ENCODE results near the gene FREY1.
"Not testable (repeated sequence)": the region's sequence is repeated elsewhere in the genome, so short reads cannot be mapped to it uniquely, and the experiment has no call there.

The FREY1 gene

DNA sequence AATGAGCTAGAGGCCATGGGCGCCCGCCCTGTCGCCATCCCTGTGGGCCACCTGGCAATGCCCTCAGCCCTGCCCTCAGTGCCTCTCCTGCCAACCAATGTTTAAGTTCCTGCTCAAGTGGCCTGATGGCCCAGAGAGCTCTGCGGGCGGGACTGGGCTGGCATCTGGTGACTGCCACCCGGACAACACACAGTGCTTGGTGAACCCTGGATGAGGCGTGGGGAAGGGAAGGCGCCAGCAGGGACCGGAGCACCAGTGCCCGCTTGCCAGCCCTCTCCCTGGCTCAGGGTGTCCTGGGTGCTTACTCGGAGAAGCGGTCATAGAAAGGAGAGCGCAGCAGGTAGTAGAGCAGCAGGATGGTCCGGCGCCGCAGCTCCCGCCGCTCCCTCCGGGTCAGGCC lies 6.4 kb upstream of the FREY1 start:
- no peak for DNase-seq

DNA sequence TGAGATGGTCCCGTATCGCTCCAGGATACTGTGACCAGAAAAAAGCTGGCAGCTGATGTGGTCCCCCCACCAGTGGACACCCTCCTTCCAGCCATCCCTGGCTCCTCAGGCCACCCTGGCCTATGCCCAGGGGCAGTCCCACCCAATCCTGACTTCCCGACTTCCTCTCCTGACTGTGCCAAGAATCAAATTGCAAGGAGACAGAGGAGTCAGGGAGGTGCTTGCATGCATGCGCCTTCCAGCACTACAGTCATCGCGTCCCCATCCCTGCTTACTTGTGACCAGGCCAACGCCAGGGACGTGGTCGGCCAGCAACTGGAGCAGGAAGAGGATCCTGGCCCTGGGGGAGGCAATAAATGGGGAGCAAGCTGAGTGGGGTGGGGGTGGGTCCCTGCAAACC lies 3.6 kb upstream of the FREY1 start:
- no peak for DNase-seq

DNA sequence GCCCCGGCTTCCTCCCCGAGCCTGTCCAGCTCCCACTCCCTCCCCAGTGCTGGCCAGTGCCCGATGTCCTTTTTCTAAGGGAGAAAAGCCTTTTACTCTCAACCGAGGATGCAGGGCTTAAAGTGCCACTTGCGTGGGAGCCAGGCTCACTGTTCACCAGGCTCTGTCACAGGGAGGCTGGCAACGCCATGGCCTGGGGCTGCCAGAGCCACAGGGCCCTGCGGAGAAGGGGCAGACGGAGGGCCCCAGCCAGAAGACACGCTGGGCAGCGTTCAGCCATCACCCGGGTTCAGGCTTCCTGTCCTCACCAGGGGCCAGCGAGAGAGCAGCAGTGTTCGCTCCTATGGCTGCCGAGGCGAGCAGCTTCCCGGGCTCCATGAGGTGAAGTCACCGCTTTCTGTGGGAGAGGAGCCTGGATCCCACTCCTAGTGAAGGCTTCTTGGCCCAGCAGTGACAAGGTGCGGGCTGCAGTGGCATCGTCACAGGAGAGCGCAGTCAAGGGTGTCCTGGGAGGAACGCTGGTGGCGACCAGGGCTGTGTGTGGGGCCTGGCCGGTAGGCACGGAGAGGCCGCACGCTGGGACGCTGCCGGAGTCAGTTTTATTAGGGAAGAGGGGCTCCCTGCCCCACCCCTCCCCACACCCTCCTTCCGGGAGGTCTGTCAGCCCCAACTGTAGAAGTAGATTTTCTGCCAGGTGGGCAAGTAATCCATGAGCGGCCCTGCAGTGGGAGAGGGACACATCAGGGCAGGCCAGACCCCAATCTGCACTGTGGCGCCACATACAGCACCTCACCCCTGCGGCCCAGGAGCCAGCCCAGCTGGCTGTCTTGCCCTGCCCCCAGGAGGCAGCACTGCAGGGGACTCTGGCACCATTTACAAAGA lies 2.8 kb upstream of the FREY1 start:
- DNase-seq, result no peak

DNA sequence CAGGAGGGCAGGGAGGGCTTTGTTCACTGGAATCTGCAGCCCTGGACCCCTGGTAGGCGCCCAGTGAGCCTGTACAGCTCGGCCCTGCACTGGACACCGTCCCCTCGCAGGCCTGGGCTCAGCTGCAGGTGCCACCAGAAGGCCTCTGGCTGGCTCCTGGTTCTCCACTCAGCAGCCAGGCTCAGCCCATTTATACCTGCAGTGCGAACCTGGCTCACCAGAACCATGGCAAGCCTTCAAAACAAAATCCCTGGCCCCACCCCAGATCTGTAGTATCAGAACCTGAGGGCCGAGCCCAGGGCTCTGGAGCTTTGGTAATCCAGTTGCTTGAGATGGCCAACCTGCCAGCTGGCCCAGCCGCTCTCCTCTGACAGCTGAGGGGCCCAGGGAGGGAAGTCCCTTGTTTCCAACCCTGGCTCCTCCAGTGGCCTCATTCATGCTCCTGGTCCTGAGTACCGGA lies 870 bp upstream of the FREY1 start:
- peak; percentile 47 for DNase-seq

DNA sequence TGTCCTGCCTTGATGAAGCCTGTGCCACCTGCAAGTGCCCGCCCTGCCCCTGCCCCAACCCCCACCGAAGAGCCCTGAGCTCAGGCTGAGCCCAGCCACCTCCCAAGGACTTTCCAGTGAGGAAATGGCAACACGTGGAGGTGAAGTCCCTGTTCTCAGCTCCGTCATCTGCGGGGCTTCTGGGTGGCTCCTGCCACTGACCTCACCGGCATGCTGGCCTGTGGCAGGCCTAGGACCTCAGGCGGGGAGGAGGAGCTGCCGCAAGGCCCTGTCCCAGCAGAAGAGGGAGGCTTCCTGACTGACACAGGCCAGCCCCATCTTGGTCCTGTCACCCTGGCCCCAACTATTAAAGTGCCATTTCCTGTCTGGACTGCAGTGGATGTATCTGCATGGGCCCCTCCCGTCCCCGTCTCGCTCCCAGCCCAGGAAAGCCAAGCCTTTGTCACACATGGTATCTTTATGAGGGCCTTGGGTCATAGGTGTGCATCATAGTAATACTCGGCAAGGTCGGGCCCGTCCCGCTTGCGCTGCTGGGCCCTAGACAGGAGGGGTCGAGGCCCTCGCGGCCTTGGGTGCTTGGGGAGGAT lies 882 bp downstream of the FREY1 start:
- DNase-seq, result no peak

DNA sequence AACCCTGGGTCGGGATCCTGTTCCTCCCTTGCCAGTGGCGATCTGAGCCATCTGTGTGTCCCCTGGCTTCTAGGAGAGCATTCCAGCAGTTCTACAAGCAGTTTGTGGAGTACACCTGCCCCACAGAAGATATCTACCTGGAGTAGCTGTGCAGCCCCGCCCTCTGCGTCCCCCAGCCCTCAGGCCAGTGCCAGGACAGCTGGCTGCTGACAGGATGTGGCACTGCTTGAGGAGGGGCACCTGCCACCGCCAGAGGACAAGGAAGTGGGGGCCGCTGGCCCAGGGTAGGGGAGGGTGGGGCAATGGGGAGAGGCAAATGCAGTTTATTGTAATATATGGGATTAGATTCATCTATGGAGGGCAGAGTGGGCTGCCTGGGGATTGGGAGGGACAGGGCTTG lies 1.5 kb downstream of the FREY1 start:
- not testable (repeated sequence) for DNase-seq

DNA sequence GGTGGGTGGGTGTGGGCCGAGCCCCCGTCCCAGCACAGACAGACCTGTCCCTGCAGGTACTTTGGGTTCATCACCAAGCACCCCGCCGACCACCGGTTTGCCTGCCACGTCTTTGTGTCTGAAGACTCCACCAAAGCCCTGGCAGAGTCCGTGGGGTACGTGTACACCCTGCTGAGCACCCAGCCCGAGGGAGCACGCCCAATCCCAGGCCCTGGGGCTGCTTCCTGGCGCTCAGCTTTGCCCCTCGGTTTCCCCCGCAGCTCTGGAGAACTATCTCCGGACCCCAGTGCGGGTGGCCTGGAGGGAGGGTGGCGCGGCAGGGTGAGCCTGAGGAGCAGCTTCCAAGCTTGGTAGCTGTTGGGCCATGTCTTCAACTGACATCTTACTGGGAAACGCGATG lies 2.0 kb downstream of the FREY1 start:
- no peak for DNase-seq

DNA sequence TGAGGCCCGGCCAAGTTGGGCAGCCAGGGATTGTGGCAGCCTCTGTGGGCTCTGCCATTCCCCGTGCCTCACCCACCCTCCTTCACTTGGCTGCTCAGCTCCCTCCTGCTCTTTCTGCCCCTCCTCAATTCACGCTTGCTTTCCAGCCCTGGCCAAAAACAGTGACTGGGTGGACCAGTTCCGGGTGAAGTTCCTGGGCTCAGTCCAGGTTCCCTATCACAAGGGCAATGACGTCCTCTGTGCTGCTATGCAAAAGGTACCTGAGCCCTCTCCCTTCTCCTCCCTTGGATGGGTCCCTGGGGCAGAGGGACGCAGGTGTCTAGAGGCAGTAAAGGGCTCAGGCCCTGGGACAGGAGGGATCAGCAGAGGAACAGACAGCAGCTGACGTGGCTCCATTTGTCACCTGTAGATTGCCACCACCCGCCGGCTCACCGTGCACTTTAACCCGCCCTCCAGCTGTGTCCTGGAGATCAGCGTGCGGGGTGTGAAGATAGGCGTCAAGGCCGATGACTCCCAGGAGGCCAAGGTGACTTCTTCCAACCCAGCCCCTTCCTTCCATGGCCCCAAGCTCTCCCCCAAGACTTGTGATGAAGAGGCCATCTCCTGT lies 2.7 kb downstream of the FREY1 start:
- no peak for DNase-seq

DNA sequence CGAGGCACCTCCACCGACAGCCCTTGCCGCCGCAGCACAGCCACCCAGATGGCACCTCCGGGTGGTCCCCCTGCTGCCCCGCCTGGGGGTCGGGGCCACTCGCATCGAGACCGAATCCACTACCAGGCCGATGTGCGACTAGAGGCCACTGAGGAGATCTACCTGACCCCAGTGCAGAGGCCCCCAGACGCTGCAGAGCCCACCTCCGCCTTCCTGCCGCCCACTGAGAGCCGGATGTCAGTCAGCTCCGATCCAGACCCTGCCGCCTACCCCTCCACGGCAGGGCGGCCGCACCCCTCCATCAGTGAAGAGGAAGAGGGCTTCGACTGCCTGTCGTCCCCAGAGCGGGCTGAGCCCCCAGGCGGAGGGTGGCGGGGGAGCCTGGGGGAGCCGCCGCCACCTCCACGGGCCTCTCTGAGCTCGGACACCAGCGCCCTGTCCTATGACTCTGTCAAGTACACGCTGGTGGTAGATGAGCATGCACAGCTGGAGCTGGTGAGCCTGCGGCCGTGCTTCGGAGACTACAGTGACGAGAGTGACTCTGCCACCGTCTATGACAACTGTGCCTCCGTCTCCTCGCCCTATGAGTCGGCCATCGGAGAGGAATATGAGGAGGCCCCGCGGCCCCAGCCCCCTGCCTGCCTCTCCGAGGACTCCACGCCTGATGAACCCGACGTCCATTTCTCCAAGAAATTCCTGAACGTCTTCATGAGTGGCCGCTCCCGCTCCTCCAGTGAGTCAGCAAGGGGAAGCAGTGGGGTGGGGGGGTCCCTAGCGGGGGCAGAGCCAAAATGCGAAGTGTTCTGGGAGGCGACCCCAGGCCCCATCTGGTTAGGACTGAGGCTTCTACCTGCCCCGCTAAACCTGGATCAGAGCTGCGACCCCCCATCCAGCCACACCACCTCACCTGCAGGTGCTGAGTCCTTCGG lies 4.4 kb downstream of the FREY1 start:
- no peak for DNase-seq

DNA sequence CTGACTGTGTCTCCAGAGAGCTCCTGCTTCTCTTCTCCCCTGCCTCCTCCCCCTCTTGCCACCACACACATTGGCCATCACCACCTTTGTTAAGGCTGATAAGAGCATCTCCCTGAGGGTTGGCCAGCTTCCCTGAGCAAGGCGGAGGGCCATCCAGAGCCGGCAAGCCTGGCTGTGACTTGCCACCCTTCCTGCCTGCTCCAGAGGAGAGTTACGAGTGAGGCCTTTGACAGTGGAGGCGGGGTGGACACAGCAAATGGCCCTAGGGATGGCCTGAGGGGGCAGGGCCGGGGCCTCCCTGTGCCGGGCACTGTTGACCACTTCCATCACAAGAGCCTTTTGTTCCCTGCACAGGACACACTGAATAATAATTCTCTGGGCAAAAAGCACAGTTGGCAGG lies 5.4 kb downstream of the FREY1 start:
- no peak for DNase-seq

DNA sequence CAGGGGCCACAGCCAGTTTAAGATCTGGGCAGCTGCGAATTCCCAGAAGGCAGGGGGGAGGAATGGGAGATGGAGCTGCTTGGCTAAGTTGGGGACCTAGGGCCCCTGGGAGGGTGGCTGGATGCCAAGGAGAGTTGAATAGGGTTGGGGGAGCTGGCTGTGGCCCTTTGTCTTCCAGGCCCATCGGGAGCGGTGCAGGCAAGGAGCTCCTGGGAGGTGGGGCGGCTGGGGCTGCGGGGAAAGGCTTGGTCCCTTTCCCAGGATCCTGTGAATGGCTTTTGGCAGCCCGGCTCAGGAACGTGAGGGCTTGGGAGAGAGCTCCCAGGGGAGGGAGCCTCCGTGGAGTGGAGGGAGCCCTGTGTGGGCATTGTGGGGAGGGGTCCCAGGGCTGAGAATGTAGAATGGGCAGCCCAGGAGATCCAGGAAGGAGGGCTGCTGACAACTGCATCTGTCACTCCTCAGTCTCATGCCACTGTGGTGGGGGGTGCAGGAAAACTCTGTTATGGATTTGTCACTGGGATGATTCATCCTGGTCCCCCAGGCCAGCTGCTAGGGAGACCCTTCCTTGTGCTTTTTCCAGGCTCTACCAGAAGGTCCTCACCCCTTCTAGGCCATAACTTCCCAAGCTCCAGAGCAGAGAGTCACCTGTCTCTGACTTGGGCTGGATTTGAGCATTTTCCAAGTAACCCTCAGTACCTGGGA lies 6.0 kb downstream of the FREY1 start:
- peak; percentile 42 for DNase-seq

DNA sequence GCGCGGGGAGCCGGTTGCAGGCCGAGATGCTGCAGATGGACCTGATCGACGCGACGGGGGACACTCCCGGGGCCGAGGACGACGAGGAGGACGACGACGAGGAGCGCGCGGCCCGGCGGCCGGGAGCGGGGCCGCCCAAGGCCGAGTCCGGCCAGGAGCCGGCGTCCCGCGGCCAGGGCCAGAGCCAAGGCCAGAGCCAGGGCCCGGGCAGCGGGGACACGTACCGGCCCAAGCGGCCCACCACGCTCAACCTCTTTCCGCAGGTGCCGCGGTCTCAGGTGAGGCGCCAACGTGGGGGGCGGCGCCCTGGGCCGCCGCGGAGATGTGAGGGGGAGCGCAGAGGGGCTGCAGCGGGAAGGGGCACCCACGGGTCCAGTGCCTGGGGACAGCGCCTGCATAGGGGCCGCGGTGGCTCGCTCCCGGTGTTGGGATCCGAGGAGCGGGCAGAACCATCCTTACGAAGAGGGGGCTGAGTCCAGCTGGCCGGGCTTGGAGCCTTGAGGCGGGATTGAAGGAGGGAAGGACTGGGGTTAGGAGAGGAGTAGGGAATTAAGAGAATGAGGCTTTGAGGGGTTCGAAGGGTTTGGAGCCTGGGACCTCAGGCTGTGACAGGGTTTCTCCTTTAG lies 6.8 kb downstream of the FREY1 start:
- peak; percentile 67 for DNase-seq

DNA sequence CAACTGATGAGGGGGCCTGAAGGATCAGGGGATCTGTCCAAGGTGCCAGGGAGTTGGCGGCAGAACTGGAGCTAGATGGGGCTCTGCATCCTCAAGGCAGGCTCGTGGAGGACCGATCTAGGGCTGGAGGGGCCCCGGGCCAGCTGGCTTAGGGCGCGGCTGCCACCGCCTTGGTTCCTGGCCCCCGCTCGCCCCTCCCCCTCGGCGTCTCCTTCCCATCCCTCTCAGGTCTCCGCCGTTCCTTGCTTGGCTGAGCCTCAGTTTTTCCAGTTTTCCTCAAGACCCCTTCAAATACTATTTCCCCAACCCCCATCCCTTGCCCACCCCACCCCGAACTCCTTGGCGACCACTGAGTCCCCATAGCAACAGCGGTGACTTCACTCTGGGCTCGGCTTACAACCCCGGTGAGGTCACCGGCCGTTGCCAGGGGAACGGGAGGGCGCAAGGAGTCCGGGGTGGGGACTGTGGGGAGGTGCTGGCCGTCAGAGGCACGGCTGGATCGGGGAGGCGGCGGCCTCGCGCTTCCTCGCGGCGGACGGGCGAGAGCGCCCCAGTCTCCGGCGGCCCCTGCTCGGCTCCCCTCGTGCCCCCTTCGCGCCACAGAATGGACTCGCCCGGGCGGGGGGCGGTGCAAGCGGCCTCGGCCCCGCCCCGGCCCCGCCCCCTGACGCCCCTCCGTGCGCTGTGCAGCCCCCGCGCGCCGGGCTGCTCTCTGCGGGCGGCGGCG lies 7.5 kb downstream of the FREY1 start:
- DNase-seq, result peak; percentile 89

DNA sequence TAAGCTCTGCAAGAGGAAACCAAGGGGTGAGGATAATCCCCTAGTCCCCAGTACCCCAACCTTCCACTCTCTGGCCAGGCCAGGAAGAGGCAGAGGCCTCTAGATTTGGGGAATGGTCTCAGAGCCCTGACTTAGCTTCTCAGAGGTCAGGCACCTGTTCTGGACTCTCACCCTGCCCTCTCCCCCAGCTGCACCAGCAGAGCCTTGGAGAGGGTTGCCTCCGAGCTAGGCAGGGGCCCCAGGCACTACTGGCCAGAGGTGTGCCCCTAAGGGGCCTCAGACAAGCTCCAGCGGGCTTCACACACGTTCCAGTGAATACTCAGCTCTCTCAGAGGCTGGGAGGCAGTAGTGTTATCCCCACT lies 8.0 kb downstream of the FREY1 start:
- no peak for DNase-seq

DNA sequence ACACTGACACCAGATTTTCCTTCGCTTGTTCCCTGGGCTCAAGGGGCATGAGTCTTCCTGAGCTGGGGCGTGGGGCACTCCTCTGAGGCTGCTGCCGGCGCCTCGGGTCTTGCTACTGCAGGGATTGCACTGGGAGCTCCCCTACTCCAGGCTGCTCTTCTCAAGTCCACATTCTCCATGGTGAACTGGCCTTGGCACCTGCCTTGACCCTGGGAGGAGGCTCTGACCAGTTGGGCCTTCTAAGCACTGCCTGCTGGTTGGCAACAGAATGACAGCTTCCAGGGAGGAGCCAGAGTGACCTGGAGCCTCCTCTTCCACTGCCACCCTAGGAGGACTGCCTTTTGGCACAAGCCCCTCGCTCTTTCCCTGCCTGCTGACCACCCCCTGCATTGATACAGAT lies 9.5 kb downstream of the FREY1 start:
- DNase-seq, result no peak

DNA sequence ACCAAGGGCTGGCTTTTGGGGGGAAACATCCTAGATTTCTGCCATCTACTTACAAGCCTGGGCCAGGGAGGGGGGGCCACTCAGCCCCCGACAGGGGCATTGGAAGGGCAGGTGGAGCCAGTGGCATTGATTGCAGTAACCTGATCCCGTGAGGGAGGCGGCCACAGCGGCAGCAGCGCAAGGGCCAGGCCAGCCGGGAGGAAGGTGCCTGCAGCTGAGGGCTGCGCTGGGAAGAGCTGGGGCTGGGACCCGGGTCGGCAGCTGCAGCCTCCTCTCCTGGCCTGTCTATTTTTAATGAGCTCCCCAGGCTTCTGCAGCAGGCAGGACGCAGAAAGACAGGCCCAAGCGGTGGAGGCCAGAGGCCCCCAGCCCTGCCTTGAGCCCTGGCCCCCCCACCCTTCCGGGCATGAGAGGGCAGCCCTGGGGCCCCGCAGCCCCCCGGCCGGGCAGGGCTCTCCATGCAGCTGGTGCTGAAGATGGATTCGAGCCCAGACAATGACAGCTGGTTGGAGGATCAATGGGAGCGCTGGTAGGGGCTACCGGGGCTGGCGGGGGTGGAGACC lies 10.6 kb downstream of the FREY1 start:
- peak; percentile 84 for DNase-seq

DNA sequence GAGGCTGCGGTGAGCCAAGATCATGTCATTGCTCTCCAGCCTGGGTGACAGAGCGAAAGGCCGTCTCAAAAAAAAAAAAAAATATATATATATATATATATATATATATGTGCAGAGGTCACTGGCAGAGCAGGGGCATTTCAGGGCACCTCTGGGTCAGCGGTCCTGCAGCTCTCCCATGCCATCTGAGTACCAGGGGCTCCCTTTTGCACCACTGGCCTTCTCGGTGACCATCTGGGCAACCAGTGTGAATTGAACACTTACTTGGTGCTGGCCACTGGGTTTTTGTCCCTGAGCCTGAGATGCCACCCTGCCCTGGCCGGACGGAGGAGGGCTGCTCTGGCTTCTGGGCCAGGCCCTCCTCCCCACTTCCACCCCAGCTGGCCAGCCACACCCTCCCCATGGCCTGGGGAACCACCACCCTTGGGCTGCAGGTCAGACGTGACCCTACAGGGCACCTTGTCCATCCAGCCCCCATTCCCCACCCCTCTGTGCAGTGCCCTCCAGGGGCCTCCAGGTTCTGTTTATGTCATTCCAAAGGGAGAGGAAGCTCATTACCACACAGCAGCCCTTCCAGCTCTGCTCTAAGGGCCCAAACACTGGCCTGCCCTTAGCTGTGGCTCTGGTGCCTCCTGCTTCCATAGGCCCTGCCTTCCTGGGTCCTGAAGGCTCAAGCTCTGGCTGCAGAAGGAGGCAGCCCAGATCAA lies 11.4 kb downstream of the FREY1 start:
- no peak for DNase-seq

DNA sequence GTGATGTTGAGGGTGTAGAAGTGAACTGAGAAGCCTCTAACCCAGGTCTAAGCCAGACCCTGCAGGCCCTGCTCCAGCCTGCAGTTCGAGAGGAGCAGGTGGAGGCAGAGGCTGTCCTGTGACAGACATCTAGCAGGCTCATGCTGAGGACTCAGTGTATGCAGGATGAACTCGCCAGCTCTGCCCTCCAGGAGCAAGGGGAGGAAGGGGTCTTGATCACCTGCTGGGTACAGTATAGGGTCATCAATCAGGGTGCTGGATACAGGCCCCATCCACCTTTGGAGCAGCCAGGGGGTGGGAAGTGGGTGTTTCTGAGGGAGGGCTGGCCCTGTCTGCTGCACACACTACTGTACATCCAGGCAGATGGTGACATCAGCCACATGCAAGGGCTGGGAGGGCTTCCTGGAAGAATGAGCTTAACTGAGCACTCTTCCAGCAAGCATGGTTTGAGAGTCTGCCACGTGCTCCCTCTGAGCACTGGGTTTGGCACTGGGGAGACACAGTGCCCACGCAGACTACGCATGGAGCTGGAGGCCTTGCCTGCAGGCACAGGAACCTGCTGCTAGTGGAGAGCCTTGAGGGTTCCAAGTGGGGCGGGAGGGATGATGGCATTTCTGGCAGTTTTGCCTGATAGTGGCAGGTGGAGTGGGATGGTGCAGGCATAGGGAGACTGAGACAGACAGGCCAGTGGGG lies 12.4 kb downstream of the FREY1 start:
- no peak for DNase-seq

DNA sequence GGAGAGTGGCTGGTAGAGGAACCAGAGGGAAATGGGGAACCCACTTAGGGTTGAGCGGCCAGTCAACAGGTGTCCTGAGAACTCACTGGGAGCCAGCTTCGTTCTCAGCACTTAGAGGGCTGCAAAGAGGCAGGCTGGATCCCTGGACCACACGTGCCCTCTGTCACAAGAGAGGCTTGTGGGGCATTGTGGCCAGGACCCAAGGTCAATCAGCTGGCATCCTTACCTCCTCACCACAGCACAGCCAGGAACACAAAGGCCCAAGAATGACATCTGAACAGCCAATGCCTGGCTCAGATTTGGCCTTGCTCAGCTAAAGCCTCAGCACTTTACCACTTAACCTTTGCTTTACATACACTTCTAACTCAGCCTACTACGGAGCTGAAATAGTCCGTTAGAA lies 14.2 kb downstream of the FREY1 start:
- DNase-seq, result no peak
